Measurements from ENCODE around the gene GCDH. TPM values are rescaled to one million over a fixed set of nuclear protein-coding genes. Genes with fewer than 3 reads are reported as not detected.

Gene GCDH
- total and polyA plus RNA-seq, 2 of the 8 experiments (the other 6 are each of a cell fraction or from before 2014, with no cell fraction given), result 67.3 to 89.4 TPM

DNA sequence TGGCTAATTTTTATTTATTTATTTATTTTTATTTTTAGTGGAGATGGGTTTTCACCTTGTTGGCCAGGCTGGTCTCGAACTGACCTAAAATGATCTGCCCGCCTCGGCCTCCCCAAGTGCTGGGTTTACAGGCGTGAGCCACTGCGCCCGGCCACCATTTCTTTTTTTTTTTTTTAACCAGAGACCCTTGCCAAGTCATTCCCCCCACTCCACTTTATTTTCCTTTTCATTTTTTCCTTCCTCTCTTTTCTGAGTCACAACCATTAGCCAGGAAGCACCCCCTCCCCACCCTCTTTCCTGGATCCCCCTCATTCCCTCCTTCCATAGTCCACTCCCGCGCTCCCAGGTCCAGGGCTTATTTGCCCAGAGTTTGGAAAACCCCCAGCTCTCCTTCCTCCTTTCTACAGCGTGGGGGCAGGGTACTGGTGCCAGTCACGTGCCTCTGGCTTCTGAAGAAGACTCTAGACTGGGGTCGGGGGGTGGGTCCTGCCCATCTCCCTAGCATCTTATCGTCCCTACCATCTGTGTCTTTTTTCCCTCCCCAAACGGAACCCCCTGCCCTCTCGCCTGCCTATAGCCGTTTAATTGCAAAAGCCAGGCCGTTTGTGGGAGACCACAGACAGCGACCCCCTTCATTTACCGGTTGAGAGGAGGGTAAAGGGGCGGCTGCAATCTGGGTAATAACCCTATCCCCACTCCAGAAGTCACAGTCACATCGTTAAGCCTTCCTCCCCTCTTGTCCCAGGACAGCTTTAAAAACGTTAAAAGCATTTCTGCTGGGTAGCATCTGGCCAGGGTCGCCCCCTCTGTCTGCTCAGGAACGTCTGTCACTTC is 46.4 kb downstream of the GCDH start (continued):
- TF ChIP-seq, protein P1, sequence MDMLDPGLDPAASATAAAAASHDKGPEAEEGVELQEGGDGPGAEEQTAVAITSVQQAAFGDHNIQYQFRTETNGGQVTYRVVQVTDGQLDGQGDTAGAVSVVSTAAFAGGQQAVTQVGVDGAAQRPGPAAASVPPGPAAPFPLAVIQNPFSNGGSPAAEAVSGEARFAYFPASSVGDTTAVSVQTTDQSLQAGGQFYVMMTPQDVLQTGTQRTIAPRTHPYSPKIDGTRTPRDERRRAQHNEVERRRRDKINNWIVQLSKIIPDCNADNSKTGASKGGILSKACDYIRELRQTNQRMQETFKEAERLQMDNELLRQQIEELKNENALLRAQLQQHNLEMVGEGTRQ (IDR thresholded peaks at IDR 0.05; ENCODE audit: low read length), result peak; percentile 85
- TF ChIP-seq MAX (IDR thresholded peaks at IDR 0.05) (peak; percentile 80), RAD21 (IDR thresholded peaks at IDR 0.05 in 1 of 2, conservative IDR thresholded peaks at IDR 0.05 in 1 of 2; ENCODE audit: low read depth in 2 of 2, low read length in 2 of 2) (no peak), RXRA (IDR thresholded peaks at IDR 0.05; ENCODE audit: insufficient read depth, low read depth, low read length) (no peak), SIN3A (conservative IDR thresholded peaks at IDR 0.05 in 1 of 2, IDR thresholded peaks at IDR 0.05 in 1 of 2; ENCODE audit: low read depth in 1 of 2, low read length in 2 of 2) (0 out of 4 replicates have a peak, but pooled peaks of 1 of the 2 experiments have one; percentile 7), TBP (IDR thresholded peaks at IDR 0.05; ENCODE audit: low read depth, low read length) (peak; percentile 45; the same call in 1 of the 2 replicates), BRCA1 (IDR thresholded peaks at IDR 0.05; ENCODE audit: low read depth, low read length) (no peak), SRF (IDR thresholded peaks at IDR 0.05; ENCODE audit: low read depth, low read length) (no peak), CHD2 (IDR thresholded peaks at IDR 0.05; ENCODE audit: low read length) (no peak), CBX5 (IDR thresholded peaks at IDR 0.05; ENCODE audit: low read depth, low read length) (no peak), E2F6 (IDR thresholded peaks at IDR 0.05) (peak; percentile 43; the same call in 1 of the 2 replicates), EP300 (IDR thresholded peaks at IDR 0.05; ENCODE audit: borderline replicate concordance in 1 of 2, low read depth in 2 of 2, low read length in 2 of 2) (peak in 1 of 2 experiments; percentile 17; a peak in 1 of 3 replicates), NANOG (IDR thresholded peaks at IDR 0.05; ENCODE audit: insufficient read depth, low read depth, low read length, poor library complexity, severe bottlenecking) (no peak), YY1 (IDR thresholded peaks at IDR 0.05; ENCODE audit: low read depth, low read length) (peak; percentile 29; the same call in 1 of the 2 replicates), POLR2A (IDR thresholded peaks at IDR 0.05; ENCODE audit: control extremely low read depth in 1 of 2, low read depth in 2 of 2, low read length in 2 of 2) (peak in 1 of 2 experiments; percentile 36; a peak in 1 of 3 replicates), BCL11A (IDR thresholded peaks at IDR 0.05; ENCODE audit: low read depth in 2 of 2, low read length in 2 of 2) (no peak), CHD1 (IDR thresholded peaks at IDR 0.05; ENCODE audit: low read depth, low read length) (no peak), SP1 (IDR thresholded peaks at IDR 0.05; ENCODE audit: low read depth, low read length) (peak; percentile 92), RBBP5 (IDR thresholded peaks at IDR 0.05; ENCODE audit: borderline replicate concordance, low read depth, low read length) (peak; percentile 51; the same call in 1 of the 2 replicates)
